ENCODE results near the gene TSKU.
"Not testable (repeated sequence)": the region's sequence is repeated elsewhere in the genome, so short reads cannot be mapped to it uniquely, and the experiment has no call there.

TSKU gene, protein sequence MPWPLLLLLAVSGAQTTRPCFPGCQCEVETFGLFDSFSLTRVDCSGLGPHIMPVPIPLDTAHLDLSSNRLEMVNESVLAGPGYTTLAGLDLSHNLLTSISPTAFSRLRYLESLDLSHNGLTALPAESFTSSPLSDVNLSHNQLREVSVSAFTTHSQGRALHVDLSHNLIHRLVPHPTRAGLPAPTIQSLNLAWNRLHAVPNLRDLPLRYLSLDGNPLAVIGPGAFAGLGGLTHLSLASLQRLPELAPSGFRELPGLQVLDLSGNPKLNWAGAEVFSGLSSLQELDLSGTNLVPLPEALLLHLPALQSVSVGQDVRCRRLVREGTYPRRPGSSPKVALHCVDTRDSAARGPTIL

DNA sequence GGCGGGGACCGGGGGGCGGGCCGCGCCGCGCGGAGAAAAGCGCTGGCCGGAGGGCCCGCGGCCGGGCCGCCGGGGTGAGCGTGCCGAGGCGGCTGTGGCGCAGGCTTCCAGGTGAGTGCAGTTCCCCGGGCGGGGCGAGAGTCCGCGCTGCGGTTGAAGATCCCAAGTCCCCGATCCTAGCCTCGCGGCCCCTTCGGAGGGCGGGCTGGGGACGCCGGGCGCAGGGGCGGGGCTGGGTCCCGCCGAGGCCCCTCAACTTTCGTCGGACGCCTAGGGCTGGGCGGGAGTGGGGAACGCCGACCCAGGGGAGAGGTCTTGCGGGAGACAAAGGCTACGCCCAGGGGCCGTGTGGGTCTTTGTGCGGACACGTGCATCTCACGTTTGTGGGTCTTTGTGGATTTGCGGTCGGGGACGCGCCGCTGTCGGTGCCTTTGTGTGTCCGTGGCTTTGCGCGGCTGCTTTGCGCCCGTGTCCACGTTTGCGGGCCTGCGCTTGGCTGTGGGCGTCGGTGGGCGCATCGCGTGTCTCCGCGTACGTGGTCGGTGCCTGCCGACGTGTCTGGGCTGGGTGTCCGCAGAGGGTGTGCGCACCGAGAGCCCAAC lies at the start of gene TSKU:
TSS of gene TSKU (plus strand) at position 63 of the 602 bp plus-strand sequence. CDS start 12,261 bp downstream, outside the sequence.
- Mint-ChIP-seq H3K27me3 (ENCODE audit: low read depth, poor library complexity) (peaks cover 4% of the 10 kb centered on the region), H3K4me1 (peaks cover 76% of the 10 kb centered on the region), H3K27ac (peak within 1 kb of the TSS; percentile 97), H3K4me3 (peak within 1 kb of the TSS; percentile 94), H3K36me3 (ENCODE audit: low read depth) (peaks cover 18% of the 10 kb centered on the region), H3K9me3 (peaks cover 7% of the 10 kb centered on the region)
- TF ChIP-seq, protein P1, sequence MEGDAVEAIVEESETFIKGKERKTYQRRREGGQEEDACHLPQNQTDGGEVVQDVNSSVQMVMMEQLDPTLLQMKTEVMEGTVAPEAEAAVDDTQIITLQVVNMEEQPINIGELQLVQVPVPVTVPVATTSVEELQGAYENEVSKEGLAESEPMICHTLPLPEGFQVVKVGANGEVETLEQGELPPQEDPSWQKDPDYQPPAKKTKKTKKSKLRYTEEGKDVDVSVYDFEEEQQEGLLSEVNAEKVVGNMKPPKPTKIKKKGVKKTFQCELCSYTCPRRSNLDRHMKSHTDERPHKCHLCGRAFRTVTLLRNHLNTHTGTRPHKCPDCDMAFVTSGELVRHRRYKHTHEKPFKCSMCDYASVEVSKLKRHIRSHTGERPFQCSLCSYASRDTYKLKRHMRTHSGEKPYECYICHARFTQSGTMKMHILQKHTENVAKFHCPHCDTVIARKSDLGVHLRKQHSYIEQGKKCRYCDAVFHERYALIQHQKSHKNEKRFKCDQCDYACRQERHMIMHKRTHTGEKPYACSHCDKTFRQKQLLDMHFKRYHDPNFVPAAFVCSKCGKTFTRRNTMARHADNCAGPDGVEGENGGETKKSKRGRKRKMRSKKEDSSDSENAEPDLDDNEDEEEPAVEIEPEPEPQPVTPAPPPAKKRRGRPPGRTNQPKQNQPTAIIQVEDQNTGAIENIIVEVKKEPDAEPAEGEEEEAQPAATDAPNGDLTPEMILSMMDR (IDR thresholded peaks at IDR 0.05): no peak
- no peak for DNase-seq

DNA sequence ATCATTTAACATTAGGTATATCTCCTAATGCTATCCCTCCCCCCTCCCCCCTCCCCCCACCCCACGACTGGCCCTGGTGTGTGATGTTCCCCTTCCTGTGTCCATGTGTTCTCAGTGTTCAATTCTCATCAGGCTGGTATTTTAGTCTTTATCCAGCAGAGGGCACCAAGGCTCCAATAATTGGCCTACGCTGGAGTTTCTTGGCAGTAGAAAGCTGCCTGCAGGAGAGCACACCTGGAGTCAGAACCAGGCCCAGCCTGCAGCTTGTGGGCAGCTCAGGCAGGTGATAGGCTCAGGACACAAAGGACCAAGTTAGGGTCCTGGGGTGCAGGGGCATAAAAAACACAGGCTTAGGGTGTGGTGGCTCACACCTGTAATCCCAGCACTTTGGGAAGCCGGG lies 49.2 kb upstream of the TSKU start:
- not testable (repeated sequence) for H3K27ac Mint-ChIP-seq; H3K9me3 Mint-ChIP-seq; DNase-seq; H3K36me3 Mint-ChIP-seq (ENCODE audit: low read depth); H3K4me3 Mint-ChIP-seq
- H3K4me1 Mint-ChIP-seq: peaks cover 31% of the 10 kb centered on the region
- peaks cover 10% of the 10 kb centered on the region for H3K27me3 Mint-ChIP-seq (ENCODE audit: low read depth, poor library complexity)

DNA sequence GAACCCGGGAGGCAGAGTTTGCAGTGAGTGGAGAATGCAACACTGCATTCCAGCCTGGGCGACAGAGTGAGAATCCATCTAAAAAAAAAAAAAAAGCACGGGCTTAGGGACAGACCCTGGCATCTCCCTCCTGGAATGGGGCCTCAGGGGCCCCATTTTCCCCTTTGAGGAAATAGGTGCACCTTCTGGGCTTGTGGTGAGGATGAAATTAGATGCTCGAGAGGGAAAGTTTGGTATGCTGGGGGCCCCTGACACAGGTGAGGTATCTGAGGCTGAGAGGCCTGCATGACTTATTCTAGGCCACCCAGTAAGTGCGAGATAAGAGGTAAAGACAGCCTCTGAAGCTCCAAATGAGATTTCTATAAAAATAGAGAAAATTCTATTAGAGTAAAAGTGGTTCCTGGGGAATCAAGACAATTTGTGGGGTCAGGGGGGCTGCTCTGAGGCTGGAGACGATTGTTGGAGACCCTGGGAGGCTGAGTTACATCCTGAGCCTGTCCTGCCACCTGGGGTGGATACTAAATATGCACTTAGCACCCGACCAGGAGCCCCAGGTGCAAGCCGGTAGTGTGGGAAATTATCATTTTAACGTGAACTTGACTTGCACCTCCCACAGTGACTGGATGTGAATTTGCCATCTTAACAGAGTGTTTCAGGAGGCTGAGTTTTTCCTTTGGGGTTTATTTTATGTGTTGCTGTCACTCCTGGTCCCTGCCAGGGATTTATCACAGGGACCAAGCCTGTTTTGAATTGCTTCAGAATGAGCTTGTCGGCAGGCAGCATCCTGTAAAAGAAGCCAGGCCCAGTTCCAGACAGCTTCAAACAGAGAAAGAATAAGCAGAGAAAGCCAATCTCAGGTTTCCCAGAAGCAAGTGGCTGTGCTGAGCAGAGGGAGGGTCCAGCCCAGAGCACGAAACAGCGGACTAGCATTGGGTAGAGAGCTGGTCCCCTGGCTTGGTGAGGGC lies 48.4 kb upstream of the TSKU start:
- Mint-ChIP-seq H3K36me3 (ENCODE audit: low read depth) (no peaks in the 10 kb centered on the region), H3K4me3 (no peak overlapping the region), H3K27me3 (ENCODE audit: low read depth, poor library complexity) (peaks cover 9% of the 10 kb centered on the region), H3K4me1 (peaks cover 31% of the 10 kb centered on the region), H3K9me3 (no peaks in the 10 kb centered on the region), H3K27ac (peak overlapping the region; percentile 68)
- TF ChIP-seq, protein P1 (IDR thresholded peaks at IDR 0.05): no peak
- no peak for DNase-seq

DNA sequence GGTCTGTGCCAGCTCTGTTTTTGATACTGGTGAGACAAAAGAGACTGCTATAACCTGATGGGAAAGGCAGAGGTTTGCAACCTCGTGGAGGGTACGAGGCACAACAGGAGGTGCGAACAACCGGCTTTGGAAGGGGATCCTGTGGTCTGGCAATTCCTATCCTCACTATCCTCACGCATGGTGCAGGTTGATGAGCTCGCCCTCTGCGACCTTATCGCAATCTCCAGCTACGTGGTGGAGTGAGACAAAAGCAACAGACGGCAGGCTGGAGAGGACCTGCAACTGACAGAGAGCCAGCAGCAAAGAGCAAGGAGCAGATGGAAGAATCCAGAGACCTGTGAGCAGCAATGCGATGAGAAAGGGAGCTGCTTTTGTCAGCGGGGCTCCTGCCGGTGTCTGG lies 47.3 kb upstream of the TSKU start:
- Mint-ChIP-seq H3K4me1 (peaks cover 31% of the 10 kb centered on the region), H3K27me3 (ENCODE audit: low read depth, poor library complexity) (peaks cover 9% of the 10 kb centered on the region)

DNA sequence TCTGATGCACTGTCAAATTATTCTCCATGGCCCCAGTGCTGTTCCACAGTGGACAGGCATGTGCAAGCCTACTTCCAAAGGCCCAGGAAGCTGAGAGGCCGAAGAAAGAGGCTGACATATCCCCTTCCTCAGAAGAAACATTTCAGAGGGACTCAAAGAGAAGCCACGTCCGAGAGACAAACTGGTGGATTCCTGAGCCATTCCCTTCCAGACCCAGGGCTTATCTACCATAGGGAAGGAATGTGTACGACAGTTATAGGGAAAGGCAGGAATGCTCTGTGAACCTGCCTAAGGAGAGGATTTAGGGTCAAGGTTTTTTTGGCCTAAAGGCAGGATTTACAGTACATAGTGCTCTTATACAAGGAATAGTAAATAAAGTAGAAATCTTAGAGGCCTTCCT lies 46.9 kb upstream of the TSKU start:
- DNase-seq: no peak
- H3K4me1 Mint-ChIP-seq: peaks cover 31% of the 10 kb centered on the region
- H3K27me3 Mint-ChIP-seq (ENCODE audit: low read depth, poor library complexity): peaks cover 9% of the 10 kb centered on the region
- no peak overlapping the region for H3K4me3 Mint-ChIP-seq
- H3K9me3 Mint-ChIP-seq: no peaks in the 10 kb centered on the region
- H3K36me3 Mint-ChIP-seq (ENCODE audit: low read depth): no peaks in the 10 kb centered on the region
- TF ChIP-seq, protein P1 (IDR thresholded peaks at IDR 0.05): no peak
- peak overlapping the region; percentile 26 for H3K27ac Mint-ChIP-seq

More for the DNA sequence above, 47.3 kb upstream of the TSKU start:
- no peaks in the 10 kb centered on the region for H3K9me3 Mint-ChIP-seq
- TF ChIP-seq, protein P1 (IDR thresholded peaks at IDR 0.05): no peak
- no peak for DNase-seq
- H3K4me3 Mint-ChIP-seq: peak overlapping the region; percentile 50
- H3K27ac Mint-ChIP-seq: peak overlapping the region; percentile 43
- H3K36me3 Mint-ChIP-seq (ENCODE audit: low read depth): no peaks in the 10 kb centered on the region

Data from nephron progenitor cell (in vitro differentiated cells).